Measurements from ENCODE around the gene EFHD1.

DNA sequence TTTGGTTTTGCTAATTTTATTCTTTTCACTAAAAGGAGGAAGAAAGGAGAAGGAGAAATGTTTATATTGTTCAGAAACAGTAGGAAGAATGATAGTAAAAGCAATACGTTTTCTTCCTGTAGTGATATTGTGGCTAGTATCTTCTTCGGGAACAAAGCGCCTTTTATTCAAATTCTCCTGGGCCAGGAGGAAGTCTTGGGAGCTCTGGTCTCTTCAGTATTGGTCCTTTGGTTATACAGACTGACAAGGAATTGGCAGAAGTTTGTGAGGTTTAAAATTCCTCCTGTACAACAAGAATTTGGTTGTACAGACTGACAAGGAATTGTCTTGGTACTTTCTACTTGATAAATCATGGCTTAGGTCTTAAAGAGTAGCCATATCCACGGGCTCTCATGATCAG lies 73.7 kb downstream of the EFHD1 start:
- no peak for TF ChIP-seq POLR2A (IDR thresholded peaks at IDR 0.05; ENCODE audit: low read depth, low read length)
- no peak for TF ChIP-seq TAF1 (IDR thresholded peaks at IDR 0.05; ENCODE audit: borderline replicate concordance, low read depth, low read length)
- no peak for TF ChIP-seq POLR2AphosphoS5 (IDR thresholded peaks at IDR 0.05; ENCODE audit: low read depth, low read length)
